MCF 10A (cell line): ENCODE measurements around the gene CHADL. TPM values are rescaled to one million over a fixed set of nuclear protein-coding genes. Genes with fewer than 3 reads are reported as not detected.

ENCODE experiments used
- BruUV-seq: library from RNA; stranded (reverse); fragments of 400-500 nt; replicated peaks from 2 replicates; lab custom pipeline; 2021; lab: Mats Ljungman, UMichigan
- CTCF ChIA-PET: fragments of 300-600 bp; sonication (Branson Sonifier 250); formaldehyde crosslinking; extraction: SDS; loops from one replicate; lab custom pipeline; 2021; ENCODE audit warnings: antibody characterized with exemption, inconsistent platforms; lab: Yijun Ruan, JAX
- POLR2A ChIA-PET: fragments of 300-600, 350-650 bp; sonication (Branson Sonifier 250); formaldehyde crosslinking; extraction: SDS; loops from one replicate; lab custom pipeline; 2020; ENCODE audit warnings: antibody characterized with exemption, inconsistent platforms; lab: Yijun Ruan, JAX
- DNase-seq: peaks from one replicate; pipeline ENCODE4 v3.0.0-alpha.2; 2018; ENCODE audit not compliant: unreplicated experiment
- H3K27ac Mint-ChIP-seq: one replicate; pipeline ENCODE4 v1.8.0; 2022; ENCODE audit warnings: mild to moderate bottlenecking, low read depth, mixed read lengths; ENCODE audit not compliant: unreplicated experiment
- H3K27me3 Mint-ChIP-seq: one replicate; pipeline ENCODE4 v1.8.0; 2022; ENCODE audit warnings: mixed read lengths; ENCODE audit not compliant: insufficient read depth, unreplicated experiment
- H3K36me3 Mint-ChIP-seq: one replicate; pipeline ENCODE4 v1.8.0; 2022; ENCODE audit warnings: mild to moderate bottlenecking, moderate library complexity, mixed read lengths; ENCODE audit not compliant: insufficient read depth, unreplicated experiment
- H3K4me1 Mint-ChIP-seq: one replicate; pipeline ENCODE4 v1.8.0; 2022; ENCODE audit warnings: mixed read lengths; ENCODE audit not compliant: insufficient read depth, unreplicated experiment
- H3K4me3 Mint-ChIP-seq: one replicate; pipeline ENCODE4 v1.8.0; 2022; ENCODE audit warnings: mild to moderate bottlenecking, moderate library complexity, mixed read lengths; ENCODE audit not compliant: unreplicated experiment
- H3K9me3 Mint-ChIP-seq: one replicate; pipeline ENCODE4 v1.8.0; 2022; ENCODE audit warnings: mixed read lengths; ENCODE audit not compliant: unreplicated experiment
- CTCF ChIP-seq: fragments of 200-600 bp; IDR thresholded peaks from one replicate; pipeline ENCODE4 v1.8.0; 2022; ENCODE audit warnings: antibody characterized with exemption, mild to moderate bottlenecking; ENCODE audit not compliant: unreplicated experiment
- intact Hi-C: fragments of 100-400 bp; cut with micrococcal nuclease; formaldehyde crosslinking; loops from 2 replicates; pipeline ENCODE4 v1.14.1; 2022
- total RNA-seq: library from RNA; stranded (reverse); gene quantifications from 2 replicates; pipeline ENCODE4 v1.2.3, GENCODE V29; 2022

CHADL gene
- total RNA-seq, 1 experiment from 2014 or later = 0.51 TPM

DNA sequence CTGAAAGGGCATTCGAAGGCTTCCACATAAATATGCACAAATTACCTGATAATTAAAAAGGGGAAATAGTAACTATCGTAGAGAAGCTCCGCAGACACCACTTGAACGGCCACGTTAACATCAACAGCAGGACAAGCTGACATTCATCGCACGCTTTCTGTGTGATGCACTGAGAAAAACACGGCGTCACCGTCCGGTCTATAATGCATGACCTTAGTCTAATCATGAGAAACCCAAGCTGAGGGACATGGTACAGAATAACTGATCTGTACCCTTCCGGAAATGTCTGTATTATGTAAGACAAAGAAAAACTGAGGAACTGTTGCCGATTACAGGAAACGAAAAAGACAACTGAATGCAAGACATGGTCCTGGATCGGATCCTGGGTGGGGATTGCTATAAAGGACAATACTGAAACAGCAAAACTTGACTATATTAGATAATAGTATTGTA, 45.9 kb upstream of the CHADL start:
- TF ChIP-seq CTCF = no peak
- CTCF ChIA-PET = interaction anchor here (0.9 to 1.0 kb wide), 2 partner anchors 11 to 231 kb away, joined by 3 to 5 read pairs; no protein-coding TSS in a partner anchor
- H3K4me1 Mint-ChIP-seq = peaks cover 28% of the 10 kb centered on the region
- no peaks in the 10 kb centered on the region for H3K9me3 Mint-ChIP-seq
- no peaks in the 10 kb centered on the region for H3K27me3 Mint-ChIP-seq
- peaks cover 41% of the 10 kb centered on the region for H3K36me3 Mint-ChIP-seq
- peak overlapping the region; percentile 80 for H3K4me3 Mint-ChIP-seq
- POLR2A ChIA-PET = interaction anchor here (0.5 to 6.1 kb wide), 44 partner anchors 8 to 1759 kb away, joined by 3 to 88 read pairs (median 4); partner anchors contain the start of genes ACO2, PHF5A, RBX1 and ST13
- H3K27ac Mint-ChIP-seq = peak overlapping the region; percentile 85
- BruUV-seq = TSS peak; percentile 72
- intact Hi-C loops = loop anchor here (10.0 kb wide), 1 partner anchor 98 kb away; the partner anchor contains the start of gene TEF
- DNase-seq = no peak

GRCh38 chr22:41285820-41286638, 45.3 kb upstream of the CHADL start, which contains the start of gene RANGAP1:
Gene RANGAP1, minus strand, starts transcription at chr22:41286187. Its CDS starts 5,143 bp downstream, at chr22:41281044.
- peak within 1 kb of the TSS; percentile 80 for H3K4me3 Mint-ChIP-seq
- H3K27ac Mint-ChIP-seq = peak within 1 kb of the TSS; percentile 85
- TF ChIP-seq CTCF = no peak
- POLR2A ChIA-PET = interaction anchor here (0.5 to 6.1 kb wide), 42 partner anchors 8 to 1758 kb away, joined by 3 to 88 read pairs (median 4); partner anchors contain the start of genes ACO2, PHF5A, RBX1 and ST13
- H3K9me3 Mint-ChIP-seq = no peaks in the 10 kb centered on the region
- peaks cover 47% of the 10 kb centered on the region for H3K36me3 Mint-ChIP-seq
- peaks cover 29% of the 10 kb centered on the region for H3K4me1 Mint-ChIP-seq
- no TSS peak for BruUV-seq
- intact Hi-C loops = loop anchor here (10.0 kb wide), 1 partner anchor 99 kb away; the partner anchor contains the start of gene TEF
- CTCF ChIA-PET = interaction anchor here (0.9 to 1.0 kb wide), 2 partner anchors 12 to 231 kb away, joined by 3 to 5 read pairs; no protein-coding TSS in a partner anchor
- H3K27me3 Mint-ChIP-seq = no peaks in the 10 kb centered on the region
- DNase-seq = peak; percentile 99

DNA sequence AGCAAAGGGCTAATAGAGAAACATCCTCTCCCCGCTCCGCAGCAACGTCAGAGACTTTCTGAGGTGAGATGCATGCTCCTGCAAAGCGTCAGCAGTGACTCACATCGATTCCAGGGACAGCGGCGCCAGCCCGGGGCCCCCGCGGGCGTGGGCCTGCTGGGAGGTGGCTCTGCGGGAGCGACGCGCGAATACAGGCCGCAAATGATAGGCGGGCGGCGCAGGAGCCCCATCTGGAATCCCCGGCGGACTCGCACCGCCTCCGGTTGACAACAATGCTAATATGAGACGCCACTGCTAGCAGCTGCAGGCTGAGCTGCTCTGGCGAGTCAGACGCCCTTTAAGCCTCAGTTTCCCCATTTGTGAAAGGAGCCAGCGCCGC, 44.7 kb upstream of the CHADL start:
- BruUV-seq = TSS peak; percentile 59
- ChIA-PET POLR2A (interaction anchor here (1.0 to 6.1 kb wide), 19 partner anchors 11 to 429 kb away, joined by 3 to 88 read pairs (median 6); partner anchors contain the start of genes ACO2, PHF5A, RBX1 and ST13), CTCF (interaction anchor here (1.1 kb wide), 1 partner anchor 363 kb away, joined by 3 read pairs; no protein-coding TSS in a partner anchor)
- Mint-ChIP-seq H3K36me3 (peaks cover 48% of the 10 kb centered on the region), H3K4me3 (peak overlapping the region; percentile 80), H3K27me3 (no peaks in the 10 kb centered on the region), H3K4me1 (peaks cover 35% of the 10 kb centered on the region), H3K27ac (peak overlapping the region; percentile 85), H3K9me3 (no peaks in the 10 kb centered on the region)
- DNase-seq = peak; percentile 92
- no peak for TF ChIP-seq CTCF
- intact Hi-C loops = loop anchor here (10.0 kb wide), 1 partner anchor 99 kb away; the partner anchor contains the start of gene TEF
